ENCODE results near the gene GATAD2A. TPM values are rescaled to one million over a fixed set of nuclear protein-coding genes. Genes with fewer than 3 reads are reported as not detected.

Gene GATAD2A
- total RNA-seq, 1 experiment from 2014 or later = 189 TPM

GRCh38 chr19:19385896-19386869 is 19.3 kb upstream of the GATAD2A start:
- Mint-ChIP-seq H3K4me3 (peak overlapping the region; percentile 82 to 90), H3K36me3 (ENCODE audit: insufficient read depth in 1 of 3, low read depth in 3 of 3) (peaks cover 0 to 9% (median 3%) of the 10 kb centered on the region in 3 experiments; a peak in 2 of 7 replicates), H3K27ac (peak overlapping the region; percentile 68 to 88 (median 82); a peak in 4 of 7 replicates), H3K27me3 (ENCODE audit: low read depth) (peaks cover 4% of the 10 kb centered on the region; the same call in 1 of the 2 replicates), H3K4me1 (peaks cover 29% of the 10 kb centered on the region in 2 experiments), H3K9me3 (peaks cover 4 to 5% of the 10 kb centered on the region in 2 experiments; a peak in 4 of 5 replicates)
- Histone ChIP-seq H2BK15ac (ENCODE audit: low read depth, low read length) (no peak overlapping the region), H4K20me1 (ENCODE audit: control insufficient read depth, insufficient read depth, insufficient read length) (no peaks in the 10 kb centered on the region), H3K9me3 (ENCODE audit: control insufficient read depth, low read depth, low read length) (no peaks in the 10 kb centered on the region), H3T11ph (ENCODE audit: low read length) (no peak overlapping the region), H2BK5ac (ENCODE audit: insufficient read length, low read length) (no peak overlapping the region), H2BK20ac (ENCODE audit: low read depth, low read length, poor library complexity, severe bottlenecking) (no peak overlapping the region), H4K8ac (replicated peaks; ENCODE audit: insufficient read length, low read depth, low read length) (no peak overlapping the region), H3K23me2 (ENCODE audit: insufficient read length, low read depth, low read length, poor library complexity, severe bottlenecking) (peaks cover 10% of the 10 kb centered on the region), H3K79me2 (ENCODE audit: insufficient read depth, low read length) (peaks cover 7% of the 10 kb centered on the region; the same call in 1 of the 2 replicates), H2BK12ac (ENCODE audit: insufficient read length, low read depth, low read length) (no peak overlapping the region), H3K23ac (ENCODE audit: insufficient read length, low read depth, low read length) (no peak overlapping the region), H3K9ac (ENCODE audit: extremely low read depth, insufficient read length, low read length) (peak overlapping the region; percentile 68), H2AFZ (ENCODE audit: low read length) (no peak overlapping the region), H3K4ac (ENCODE audit: low read depth, low read length) (no peak overlapping the region), H4K91ac (ENCODE audit: insufficient read length, low read depth, low read length) (no peak overlapping the region), H3K27me3 (ENCODE audit: insufficient read depth, low read length) (no peaks in the 10 kb centered on the region), H2AK5ac (ENCODE audit: insufficient read length, low read length) (no peak overlapping the region), H3K14ac (ENCODE audit: insufficient read depth, low read length) (peak overlapping the region; percentile 68; the same call in 1 of the 2 replicates), H3K79me1 (ENCODE audit: insufficient read depth, low read depth, low read length, poor library complexity, severe bottlenecking) (peaks cover 5% of the 10 kb centered on the region), H3K56ac (ENCODE audit: insufficient read length, low read depth, low read length) (no peak overlapping the region), H2BK120ac (ENCODE audit: low read depth, low read length, poor library complexity, severe bottlenecking) (no peak overlapping the region), H4K5ac (ENCODE audit: insufficient read length, low read depth, low read length) (no peak overlapping the region), H3K18ac (ENCODE audit: insufficient read length, low read depth, low read length) (peak overlapping the region; percentile 23), H3K27ac (ENCODE audit: insufficient read length, low read depth, low read length) (no peak overlapping the region), H3K4me2 (ENCODE audit: insufficient read depth, insufficient read length, low read length) (peak overlapping the region; percentile 67), H3K4me1 (ENCODE audit: insufficient read depth, low read length) (no peaks in the 10 kb centered on the region; the same call in 1 of the 2 replicates)
- DNase-seq = peak; percentile 52
- no CpG with 5 or more reads among the region's 75 CpGs for WGBS (ENCODE audit: extremely low coverage, insufficient read length, low lambda C conversion rate)
- no peak for TF ChIP-seq CTCF (conservative IDR thresholded peaks at IDR 0.05)
